ENCODE measurements around the gene MAML1.

The MAML1 gene

GRCh38 chr5:179823937-179824744 is 91.5 kb downstream of the MAML1 start:
- ATAC-seq (replicated peaks): no peak

GRCh38 chr5:179824745-179825112 is 92.1 kb downstream of the MAML1 start:
- peak overlapping the region; percentile 2 to 21 for H3K4me3 Mint-ChIP-seq
- peak overlapping the region in 1 of 2 donors; percentile 83 for H3K27ac Mint-ChIP-seq
- peaks cover 100% of the 10 kb centered on the region for H3K36me3 Mint-ChIP-seq (ENCODE audit: insufficient read depth)
- H3K9me3 Mint-ChIP-seq: no peaks in the 10 kb centered on the region
- DNase-seq (no peak), ATAC-seq (replicated peaks) (no peak)
- H3K4me1 Mint-ChIP-seq (ENCODE audit: low read depth in 2 of 2): peaks cover 44 to 46% of the 10 kb centered on the region in 2 donors
- H3K27me3 Mint-ChIP-seq: no peaks in the 10 kb centered on the region

More at GRCh38 chr5:179823937-179824744, 91.5 kb downstream of the MAML1 start:
- no peaks in the 10 kb centered on the region for H3K27me3 Mint-ChIP-seq
- no peaks in the 10 kb centered on the region for H3K9me3 Mint-ChIP-seq
- H3K36me3 Mint-ChIP-seq (ENCODE audit: insufficient read depth): peaks cover 99% of the 10 kb centered on the region
- H3K4me1 Mint-ChIP-seq (ENCODE audit: low read depth in 2 of 2): peaks cover 44 to 47% of the 10 kb centered on the region in 2 donors
- no peak for DNase-seq
- H3K4me3 Mint-ChIP-seq: peak overlapping the region; percentile 21 to 60
- H3K27ac Mint-ChIP-seq: peak overlapping the region in 1 of 2 donors; percentile 99

GRCh38 chr5:179825655-179826182 is 93.1 kb downstream of the MAML1 start:
- Mint-ChIP-seq H3K4me3 (no peak overlapping the region), H3K27ac (peak overlapping the region in 1 of 2 donors; percentile 83), H3K36me3 (ENCODE audit: insufficient read depth) (peaks cover 100% of the 10 kb centered on the region), H3K27me3 (no peaks in the 10 kb centered on the region), H3K4me1 (ENCODE audit: low read depth in 2 of 2) (peaks cover 36 to 38% of the 10 kb centered on the region in 2 donors), H3K9me3 (no peaks in the 10 kb centered on the region)
- ATAC-seq (replicated peaks) (no peak), DNase-seq (no peak)
